Measurements from ENCODE around the gene SLC4A1AP.

Gene SLC4A1AP

GRCh38 chr2:27652341-27652740 is 11.3 kb upstream of the SLC4A1AP start:
- no peak for DNase-seq

- no peak for DNase-seq
These were observed 10.9 kb upstream of the SLC4A1AP start for GRCh38 chr2:27652790-27653189.

GRCh38 chr2:27653397-27653796 is 10.3 kb upstream of the SLC4A1AP start:
- no peak for DNase-seq

GRCh38 chr2:27655155-27655951 is 8.3 kb upstream of the SLC4A1AP start:
- DNase-seq: no peak

- DNase-seq: no peak
These were observed 2.3 kb upstream of the SLC4A1AP start for GRCh38 chr2:27661371-27661770.

GRCh38 chr2:27664154-27664574 is 475 bp downstream of the SLC4A1AP start:
- no peak for DNase-seq

GRCh38 chr2:27664622-27665363 is 1.1 kb downstream of the SLC4A1AP start:
- DNase-seq: no peak

GRCh38 chr2:27667446-27667845 is 3.8 kb downstream of the SLC4A1AP start:
- no peak for DNase-seq

GRCh38 chr2:27671235-27671634 is 7.5 kb downstream of the SLC4A1AP start:
- no peak for DNase-seq

GRCh38 chr2:27672723-27673486 is 9.2 kb downstream of the SLC4A1AP start:
- no peak for DNase-seq

GRCh38 chr2:27680571-27680970 is 16.9 kb downstream of the SLC4A1AP start:
- DNase-seq: no peak

- peak; percentile 27 for DNase-seq
These were observed 18.2 kb downstream of the SLC4A1AP start for GRCh38 chr2:27681841-27682240.

GRCh38 chr2:27682334-27682771 is 18.7 kb downstream of the SLC4A1AP start:
- DNase-seq: peak; percentile 66

- peak; percentile 94 for DNase-seq
These were observed 19.8 kb downstream of the SLC4A1AP start for GRCh38 chr2:27683390-27684071.

- DNase-seq: peak; percentile 23
These were observed 21.3 kb downstream of the SLC4A1AP start for GRCh38 chr2:27685006-27685405.

- no peak for DNase-seq
These were observed 21.9 kb downstream of the SLC4A1AP start for GRCh38 chr2:27685577-27685976.

- DNase-seq: no peak
These were observed 23.5 kb downstream of the SLC4A1AP start for GRCh38 chr2:27687232-27687631.

GRCh38 chr2:27689424-27689823 is 25.7 kb downstream of the SLC4A1AP start:
- no peak for DNase-seq

GRCh38 chr2:27690052-27690451 is 26.4 kb downstream of the SLC4A1AP start:
- DNase-seq: no peak

- DNase-seq: peak; percentile 51
These were observed 34.0 kb downstream of the SLC4A1AP start for GRCh38 chr2:27697660-27698059.

- no peak for DNase-seq
These were observed 38.0 kb downstream of the SLC4A1AP start for GRCh38 chr2:27701676-27702075.

- DNase-seq: no peak
These were observed 38.6 kb downstream of the SLC4A1AP start for GRCh38 chr2:27702302-27702701.

All from activated CD4-positive, alpha-beta T cell treated with anti-CD3 and anti-CD28 coated beads, Interleukin-2, amount 50 U/mL, for 16 hours (primary cell).